HCT116 (cell line): ENCODE results near the gene GBX1. TPM values are rescaled to one million over a fixed set of nuclear protein-coding genes. Genes with fewer than 3 reads are reported as not detected.

Experiments used
- ATAC-seq: fragments of 200-7000 bp; cut with Tn5 transposase; 2 replicates; pipeline ENCODE4 v1.9.1; 2020; ENCODE audit warnings: mild to moderate bottlenecking, moderate library complexity
- BruUV-seq: library from RNA; stranded (reverse); fragments of 400-500 nt; replicated peaks from 2 replicates; lab custom pipeline; 2021; lab: Mats Ljungman, UMichigan
- CTCF ChIA-PET: fragments of 300-600 bp; sonication (Branson Sonifier 250); formaldehyde crosslinking; loops from one replicate; lab custom pipeline; 2021; ENCODE audit warnings: antibody characterized with exemption; lab: Charles Lee
- POLR2A ChIA-PET: fragments of 300-600, 350-600 bp; sonication (Branson Sonifier 250); formaldehyde crosslinking; loops from one replicate; lab custom pipeline; 2021; ENCODE audit warnings: antibody characterized with exemption; lab: Charles Lee
- RAD21 ChIA-PET, 2 experiments: fragments of 300-600 bp; sonication (Branson Sonifier 250); formaldehyde crosslinking; loops; one replicate each; lab custom pipeline; 2023; ENCODE audit warnings: low total read pairs in 2 of 2; ENCODE audit not compliant: uncharacterized antibody in 2 of 2, unreplicated experiment in 2 of 2, low non-redundant PET in 1 of 2; lab: Charles Lee
- DNase-seq: peaks from one replicate; pipeline ENCODE4 v3.0.0-alpha.2; 2010; ENCODE audit warnings: low read depth, low spot score
- H2AFZ ChIP-seq: fragments of 200-600 bp; shearing (Covaris generic), sonication (generic); 2 replicates; pipeline ENCODE4 v1.6.1; 2017; ENCODE audit warnings: low read depth, mixed run types, mixed read lengths, antibody characterized with exemption, low read length; ENCODE audit not compliant: poor library complexity, severe bottlenecking
- H3K27ac ChIP-seq: 2 replicates; pipeline ENCODE4 v1.5.1; 2012; ENCODE audit warnings: low read depth, low read length
- H3K27me3 ChIP-seq: fragments of 200-600 bp; sonication (generic); 2 replicates; pipeline ENCODE4 v1.6.1; 2016; ENCODE audit warnings: mixed run types, low read length, mixed read lengths; ENCODE audit not compliant: insufficient read depth
- H3K36me3 ChIP-seq, 2 experiments: fragments of 200-500 bp in 1 of 2; fragments of 200-600 bp in 1 of 2; sonication (Bioruptor generic) in 1 of 2; sonication (generic) in 1 of 2; 2 replicates each; pipeline versions ENCODE4 v1.5.1 to v1.6.1; 2014 to 2016; ENCODE audit warnings: low read length in 2 of 2, inconsistent platforms in 1 of 2, mixed read lengths in 1 of 2, mixed run types in 1 of 2; ENCODE audit not compliant: insufficient read depth in 2 of 2, control insufficient read depth in 1 of 2
- H3K4me1 ChIP-seq, 2 experiments: fragments of 200-600 bp in 1 of 2; sonication (generic) in 1 of 2; 2 replicates each; pipeline versions ENCODE4 v1.5.1 to v1.6.1; 2012 to 2017; ENCODE audit warnings: low read length in 2 of 2, inconsistent platforms in 1 of 2, mild to moderate bottlenecking in 1 of 2, mixed read lengths in 1 of 2, mixed run types in 1 of 2, moderate library complexity in 1 of 2; ENCODE audit not compliant: insufficient read depth in 2 of 2, control insufficient read depth in 1 of 2
- H3K4me2 ChIP-seq: fragments of 200-600 bp; sonication (generic); 2 replicates; pipeline ENCODE4 v1.6.1; 2017; ENCODE audit warnings: mixed run types, low read length, mixed read lengths
- H3K4me3 ChIP-seq, 2 experiments: fragments of 200-600 bp in 1 of 2; sonication (generic) in 1 of 2; replicated peaks in 1 of 2; 2 replicates each; pipeline ENCODE4 v1.5.1; 2011 to 2016; ENCODE audit warnings: low read length in 2 of 2, control low read depth in 1 of 2, low read depth in 1 of 2, mild to moderate bottlenecking in 1 of 2, mixed read lengths in 1 of 2, mixed run types in 1 of 2
- H3K79me2 ChIP-seq: fragments of 200-600 bp; sonication (generic); 2 replicates; pipeline ENCODE4 v1.6.1; 2017; ENCODE audit warnings: mild to moderate bottlenecking, mixed run types, low read length, moderate library complexity, mixed read lengths; ENCODE audit not compliant: insufficient read depth
- H3K9ac ChIP-seq: fragments of 200-600 bp; sonication (generic); 2 replicates; pipeline ENCODE4 v1.6.1; 2016; ENCODE audit warnings: low read length, mixed read lengths
- H3K9me2 ChIP-seq: fragments of 200-600 bp; sonication (generic), shearing (Covaris generic); 2 replicates; pipeline ENCODE4 v1.6.1; 2017; ENCODE audit warnings: mixed run types, mild to moderate bottlenecking, moderate library complexity; ENCODE audit not compliant: insufficient read depth
- H3K9me3 ChIP-seq, 2 experiments: fragments of 200-500 bp in 1 of 2; fragments of 200-600 bp in 1 of 2; sonication (Bioruptor generic) in 1 of 2; sonication (generic) in 1 of 2; 2 replicates each; pipeline ENCODE4 v1.6.1; 2014 to 2017; ENCODE audit warnings: low read length in 2 of 2, mixed read lengths in 2 of 2, inconsistent platforms in 1 of 2, low read depth in 1 of 2, mild to moderate bottlenecking in 1 of 2, mixed run types in 1 of 2, moderate library complexity in 1 of 2; ENCODE audit not compliant: control insufficient read depth in 1 of 2, insufficient read depth in 1 of 2
- H4K20me1 ChIP-seq: fragments of 200-600 bp; sonication (generic), shearing (Covaris generic); 2 replicates; pipeline ENCODE4 v1.6.1; 2017; ENCODE audit warnings: mixed run types, mild to moderate bottlenecking, moderate library complexity; ENCODE audit not compliant: insufficient read depth
- intact Hi-C: fragments of 100-400 bp; cut with micrococcal nuclease; formaldehyde crosslinking; loops from 2 replicates; pipeline ENCODE4 v1.10.0; 2022
- total RNA-seq: library from RNA; stranded (reverse); gene quantifications from one replicate; pipeline ENCODE4 v1.2.1, GENCODE V29; 2021; ENCODE audit not compliant: unreplicated experiment
- TF ChIP-seq, protein P1 (sequence below): IDR thresholded peaks from 2 replicates; pipeline ENCODE4 v1.6.1; 2012; ENCODE audit warnings: low read depth
- TF ChIP-seq, protein P2 (sequence below): IDR thresholded peaks from 2 replicates; pipeline ENCODE4 v1.6.1; 2011; ENCODE audit warnings: mild to moderate bottlenecking, low read length, moderate library complexity; ENCODE audit not compliant: insufficient replicate concordance; ENCODE audit errors: extremely low read depth

Gene GBX1
- total RNA-seq, 1 experiment from 2014 or later = 0.86 TPM

DNA sequence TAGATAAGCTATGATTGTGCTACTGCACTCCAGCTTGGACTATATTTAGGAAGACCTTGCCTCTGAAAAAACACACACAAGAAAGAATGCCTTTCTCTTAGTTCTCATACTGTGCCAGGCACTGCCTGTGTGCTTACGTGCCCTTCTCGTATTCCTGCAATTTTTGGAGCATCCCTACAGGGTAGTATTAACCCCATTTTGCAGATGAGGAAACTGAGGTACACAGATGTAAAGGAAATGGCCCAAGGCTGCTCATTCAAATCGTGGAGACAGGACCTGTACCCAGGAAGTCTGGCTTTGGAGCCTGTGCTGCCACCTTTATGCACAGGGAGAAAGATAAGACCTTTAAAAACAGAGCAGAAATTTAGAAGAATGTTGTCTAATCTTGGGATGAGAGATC is 64.5 kb downstream of the GBX1 start:
- Histone ChIP-seq H2AFZ (no peak overlapping the region), H3K9ac (no peak overlapping the region), H3K4me2 (no peak overlapping the region), H3K9me3 (no peaks in the 10 kb centered on the region), H3K27ac (no peak overlapping the region), H3K27me3 (no peaks in the 10 kb centered on the region), H3K4me1 (no peaks in the 10 kb centered on the region), H3K79me2 (peaks cover 86% of the 10 kb centered on the region), H3K36me3 (peaks cover 0 to 2% of the 10 kb centered on the region in 2 experiments; a peak in 1 of 4 replicates), H3K4me3 (no peak overlapping the region), H4K20me1 (no peaks in the 10 kb centered on the region), H3K9me2 (no peaks in the 10 kb centered on the region)
- ChIA-PET POLR2A (no interaction called here), RAD21 (no interaction called here), CTCF (no interaction called here)
- intact Hi-C loops = no loop called here
- no peak for DNase-seq
- TF ChIP-seq, protein P1, sequence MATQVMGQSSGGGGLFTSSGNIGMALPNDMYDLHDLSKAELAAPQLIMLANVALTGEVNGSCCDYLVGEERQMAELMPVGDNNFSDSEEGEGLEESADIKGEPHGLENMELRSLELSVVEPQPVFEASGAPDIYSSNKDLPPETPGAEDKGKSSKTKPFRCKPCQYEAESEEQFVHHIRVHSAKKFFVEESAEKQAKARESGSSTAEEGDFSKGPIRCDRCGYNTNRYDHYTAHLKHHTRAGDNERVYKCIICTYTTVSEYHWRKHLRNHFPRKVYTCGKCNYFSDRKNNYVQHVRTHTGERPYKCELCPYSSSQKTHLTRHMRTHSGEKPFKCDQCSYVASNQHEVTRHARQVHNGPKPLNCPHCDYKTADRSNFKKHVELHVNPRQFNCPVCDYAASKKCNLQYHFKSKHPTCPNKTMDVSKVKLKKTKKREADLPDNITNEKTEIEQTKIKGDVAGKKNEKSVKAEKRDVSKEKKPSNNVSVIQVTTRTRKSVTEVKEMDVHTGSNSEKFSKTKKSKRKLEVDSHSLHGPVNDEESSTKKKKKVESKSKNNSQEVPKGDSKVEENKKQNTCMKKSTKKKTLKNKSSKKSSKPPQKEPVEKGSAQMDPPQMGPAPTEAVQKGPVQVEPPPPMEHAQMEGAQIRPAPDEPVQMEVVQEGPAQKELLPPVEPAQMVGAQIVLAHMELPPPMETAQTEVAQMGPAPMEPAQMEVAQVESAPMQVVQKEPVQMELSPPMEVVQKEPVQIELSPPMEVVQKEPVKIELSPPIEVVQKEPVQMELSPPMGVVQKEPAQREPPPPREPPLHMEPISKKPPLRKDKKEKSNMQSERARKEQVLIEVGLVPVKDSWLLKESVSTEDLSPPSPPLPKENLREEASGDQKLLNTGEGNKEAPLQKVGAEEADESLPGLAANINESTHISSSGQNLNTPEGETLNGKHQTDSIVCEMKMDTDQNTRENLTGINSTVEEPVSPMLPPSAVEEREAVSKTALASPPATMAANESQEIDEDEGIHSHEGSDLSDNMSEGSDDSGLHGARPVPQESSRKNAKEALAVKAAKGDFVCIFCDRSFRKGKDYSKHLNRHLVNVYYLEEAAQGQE = no peak
- ATAC-seq = no peak
- no TSS peak for BruUV-seq

DNA sequence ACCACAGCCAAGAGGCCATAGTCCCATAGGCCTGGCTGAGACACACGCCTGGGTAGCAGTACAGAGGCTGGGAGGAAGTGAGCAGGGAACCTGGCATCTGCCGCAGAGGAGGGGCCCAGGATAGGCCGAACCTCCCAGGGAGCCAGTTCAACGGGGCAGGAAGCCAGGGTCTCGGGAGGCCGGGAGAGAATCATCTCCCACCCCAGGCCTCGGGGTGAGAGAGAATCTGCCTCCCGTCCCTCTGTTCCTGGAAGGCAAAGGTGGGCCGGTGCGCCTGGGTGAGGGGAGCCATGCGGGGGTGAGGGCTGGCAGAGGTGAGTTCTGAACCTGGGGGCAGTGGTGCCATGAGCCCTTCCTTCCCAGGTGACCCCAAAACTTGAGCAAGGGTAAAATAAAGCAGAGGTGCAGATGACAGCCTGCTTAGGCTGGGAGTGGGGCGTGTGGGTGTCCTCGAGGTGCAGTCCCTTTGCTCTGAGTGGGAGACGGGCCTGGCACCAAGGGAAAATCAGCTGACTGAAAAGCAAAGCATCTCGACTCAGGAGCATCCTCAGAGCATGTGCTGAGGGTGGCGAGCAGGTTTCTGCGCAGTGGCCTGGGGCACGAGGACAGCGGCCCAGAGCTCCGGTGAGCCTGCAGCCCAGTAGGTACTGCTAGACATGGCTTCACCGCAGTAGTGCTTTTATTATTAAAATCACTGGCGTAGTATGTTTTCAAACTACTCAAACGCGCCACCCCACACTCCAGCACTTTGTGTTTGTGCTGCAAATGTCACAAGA is 65.7 kb downstream of the GBX1 start:
- Histone ChIP-seq H4K20me1 (no peaks in the 10 kb centered on the region), H3K27me3 (no peaks in the 10 kb centered on the region), H3K9ac (no peak overlapping the region), H2AFZ (no peak overlapping the region), H3K4me1 (no peaks in the 10 kb centered on the region), H3K9me3 (no peaks in the 10 kb centered on the region), H3K79me2 (peaks cover 88% of the 10 kb centered on the region), H3K36me3 (peaks cover 0 to 2% of the 10 kb centered on the region in 2 experiments; a peak in 1 of 4 replicates), H3K4me3 (no peak overlapping the region), H3K27ac (no peak overlapping the region), H3K9me2 (no peaks in the 10 kb centered on the region), H3K4me2 (no peak overlapping the region)
- ATAC-seq (no peak), DNase-seq (no peak)
- TF ChIP-seq, protein P1 = no peak
- TF ChIP-seq, protein P2, sequence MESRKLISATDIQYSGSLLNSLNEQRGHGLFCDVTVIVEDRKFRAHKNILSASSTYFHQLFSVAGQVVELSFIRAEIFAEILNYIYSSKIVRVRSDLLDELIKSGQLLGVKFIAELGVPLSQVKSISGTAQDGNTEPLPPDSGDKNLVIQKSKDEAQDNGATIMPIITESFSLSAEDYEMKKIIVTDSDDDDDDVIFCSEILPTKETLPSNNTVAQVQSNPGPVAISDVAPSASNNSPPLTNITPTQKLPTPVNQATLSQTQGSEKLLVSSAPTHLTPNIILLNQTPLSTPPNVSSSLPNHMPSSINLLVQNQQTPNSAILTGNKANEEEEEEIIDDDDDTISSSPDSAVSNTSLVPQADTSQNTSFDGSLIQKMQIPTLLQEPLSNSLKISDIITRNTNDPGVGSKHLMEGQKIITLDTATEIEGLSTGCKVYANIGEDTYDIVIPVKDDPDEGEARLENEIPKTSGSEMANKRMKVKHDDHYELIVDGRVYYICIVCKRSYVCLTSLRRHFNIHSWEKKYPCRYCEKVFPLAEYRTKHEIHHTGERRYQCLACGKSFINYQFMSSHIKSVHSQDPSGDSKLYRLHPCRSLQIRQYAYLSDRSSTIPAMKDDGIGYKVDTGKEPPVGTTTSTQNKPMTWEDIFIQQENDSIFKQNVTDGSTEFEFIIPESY = no peak
- intact Hi-C loops = no loop called here
- POLR2A ChIA-PET = no interaction called here
- no TSS peak for BruUV-seq
- RAD21 ChIA-PET = no interaction called here
- CTCF ChIA-PET = no interaction called here
